BJ (cell line): ENCODE measurements around the gene TANC1. TPM values are rescaled to one million over a fixed set of nuclear protein-coding genes. Genes with fewer than 3 reads are reported as not detected.

ENCODE experiments used
- CTCF ChIA-PET: fragments of 350-600 bp; formaldehyde crosslinking; extraction: SDS; loops from one replicate; lab custom pipeline; 2021; ENCODE audit warnings: antibody characterized with exemption, inconsistent platforms; lab: Yijun Ruan, JAX
- POLR2A ChIA-PET: fragments of 300-600 bp; sonication (Branson Sonifier 250); formaldehyde crosslinking; extraction: SDS; loops from one replicate; lab custom pipeline; 2021; ENCODE audit warnings: antibody characterized with exemption; lab: Charles Lee
- DNase-seq: peaks from one replicate; pipeline ENCODE4 v3.0.0-alpha.2; 2011; ENCODE audit warnings: low read depth
- H3K27me3 ChIP-seq: 2 replicates; pipeline ENCODE4 v1.6.0; 2011; ENCODE audit warnings: low read length; ENCODE audit not compliant: control insufficient read depth, insufficient read depth
- H3K36me3 ChIP-seq: 2 replicates; pipeline ENCODE4 v1.5.1; 2011; ENCODE audit warnings: low read length; ENCODE audit not compliant: control insufficient read depth, insufficient read depth
- H3K4me3 ChIP-seq: 2 replicates; pipeline ENCODE4 v1.5.1; 2011; ENCODE audit warnings: low read depth, mild to moderate bottlenecking, control low read depth, low read length
- polyA plus RNA-seq: library from polyadenylated mRNA; depleted of rRNA; stranded (reverse); fragments of >200 nt; gene quantifications from 2 replicates; pipeline ENCODE4 v1.2.3, GENCODE V29; 2011
- TF ChIP-seq, protein P1 (sequence below): IDR thresholded peaks from 2 replicates; pipeline ENCODE4 v1.5.1; 2011; ENCODE audit warnings: low read depth, mild to moderate bottlenecking, control low read depth, inconsistent platforms, low read length, moderate library complexity; ENCODE audit not compliant: insufficient read depth

Gene TANC1
- polyA plus RNA-seq, 1 experiment: 22.0 TPM

- ChIA-PET CTCF (interaction anchor here (0.5 kb wide), 1 partner anchor 633 kb away, joined by 3 read pairs; no protein-coding TSS in a partner anchor), POLR2A (interaction anchor here (1.1 kb wide), 1 partner anchor 10 kb away, joined by 3 read pairs; no protein-coding TSS in a partner anchor)
- no peaks in the 10 kb centered on the region for H3K27me3 ChIP-seq
- peak; percentile 37 for DNase-seq
- H3K36me3 ChIP-seq: no peaks in the 10 kb centered on the region
- TF ChIP-seq, protein P1, sequence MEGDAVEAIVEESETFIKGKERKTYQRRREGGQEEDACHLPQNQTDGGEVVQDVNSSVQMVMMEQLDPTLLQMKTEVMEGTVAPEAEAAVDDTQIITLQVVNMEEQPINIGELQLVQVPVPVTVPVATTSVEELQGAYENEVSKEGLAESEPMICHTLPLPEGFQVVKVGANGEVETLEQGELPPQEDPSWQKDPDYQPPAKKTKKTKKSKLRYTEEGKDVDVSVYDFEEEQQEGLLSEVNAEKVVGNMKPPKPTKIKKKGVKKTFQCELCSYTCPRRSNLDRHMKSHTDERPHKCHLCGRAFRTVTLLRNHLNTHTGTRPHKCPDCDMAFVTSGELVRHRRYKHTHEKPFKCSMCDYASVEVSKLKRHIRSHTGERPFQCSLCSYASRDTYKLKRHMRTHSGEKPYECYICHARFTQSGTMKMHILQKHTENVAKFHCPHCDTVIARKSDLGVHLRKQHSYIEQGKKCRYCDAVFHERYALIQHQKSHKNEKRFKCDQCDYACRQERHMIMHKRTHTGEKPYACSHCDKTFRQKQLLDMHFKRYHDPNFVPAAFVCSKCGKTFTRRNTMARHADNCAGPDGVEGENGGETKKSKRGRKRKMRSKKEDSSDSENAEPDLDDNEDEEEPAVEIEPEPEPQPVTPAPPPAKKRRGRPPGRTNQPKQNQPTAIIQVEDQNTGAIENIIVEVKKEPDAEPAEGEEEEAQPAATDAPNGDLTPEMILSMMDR: no peak
- no peak overlapping the region for H3K4me3 ChIP-seq
Observed at GRCh38 chr2:159249990-159250715, 281.7 kb downstream of the TANC1 start.

GRCh38 chr2:159251296-159252173 is 283.1 kb downstream of the TANC1 start:
- no peak for DNase-seq
- ChIA-PET CTCF (interaction anchor here (1.0 kb wide), 1 partner anchor 12 kb away, joined by 3 read pairs; no protein-coding TSS in a partner anchor), POLR2A (no interaction called here)
- Histone ChIP-seq H3K36me3 (no peaks in the 10 kb centered on the region), H3K4me3 (no peak overlapping the region), H3K27me3 (no peaks in the 10 kb centered on the region)
- TF ChIP-seq, protein P1: no peak

GRCh38 chr2:159252905-159253304 is 284.5 kb downstream of the TANC1 start:
- no peak for DNase-seq
- ChIA-PET POLR2A (no interaction called here), CTCF (no interaction called here)
- no peak overlapping the region for H3K4me3 ChIP-seq
- TF ChIP-seq, protein P1: no peak
- no peaks in the 10 kb centered on the region for H3K27me3 ChIP-seq
- H3K36me3 ChIP-seq: no peaks in the 10 kb centered on the region

- DNase-seq: peak; percentile 31
- TF ChIP-seq, protein P1: no peak
- CTCF ChIA-PET: interaction anchor here (0.8 kb wide), 1 partner anchor 12 kb away, joined by 3 read pairs; no protein-coding TSS in a partner anchor
- Histone ChIP-seq H3K27me3 (no peaks in the 10 kb centered on the region), H3K36me3 (no peaks in the 10 kb centered on the region), H3K4me3 (no peak overlapping the region)
- POLR2A ChIA-PET: interaction anchor here (0.6 kb wide), 1 partner anchor 12 kb away, joined by 4 read pairs; no protein-coding TSS in a partner anchor
Observed at GRCh38 chr2:159256159-159256558, 287.7 kb downstream of the TANC1 start.

GRCh38 chr2:159262226-159262625 is 293.8 kb downstream of the TANC1 start:
- no peaks in the 10 kb centered on the region for H3K36me3 ChIP-seq
- POLR2A ChIA-PET: no interaction called here
- TF ChIP-seq, protein P1: no peak
- no peaks in the 10 kb centered on the region for H3K27me3 ChIP-seq
- H3K4me3 ChIP-seq: no peak overlapping the region
- CTCF ChIA-PET: no interaction called here
- DNase-seq: peak; percentile 29
